Stimulated activated CD4-positive, alpha-beta T cell treated with anti-CD3 and anti-CD28 coated beads, Interleukin-4, amount 100 ng/mL, for 48 hours (primary cell): ENCODE measurements around the gene MLLT1.

Experiments
- DNase-seq, 2 donors: peaks; one replicate each; pipeline ENCODE4 v3.0.0-alpha.2; 2020; ENCODE audit warnings: low read depth in 2 of 2

The MLLT1 gene

GRCh38 chr19:6259312-6259861, 20.4 kb downstream of the MLLT1 start:
- no peak for DNase-seq

GRCh38 chr19:6258812-6259311, 20.9 kb downstream of the MLLT1 start:
- DNase-seq: no peak

- no peak for DNase-seq
Observed at GRCh38 chr19:6253954-6254733, 25.6 kb downstream of the MLLT1 start.

- DNase-seq: no peak
Observed at GRCh38 chr19:6252066-6252465, 27.7 kb downstream of the MLLT1 start.

GRCh38 chr19:6250909-6251308, 28.9 kb downstream of the MLLT1 start:
- no peak for DNase-seq

GRCh38 chr19:6250024-6250615, 29.7 kb downstream of the MLLT1 start:
- no peak for DNase-seq

GRCh38 chr19:6249296-6249695, 30.5 kb downstream of the MLLT1 start:
- no peak for DNase-seq

- DNase-seq: no peak
Observed at GRCh38 chr19:6248844-6249243, 30.9 kb downstream of the MLLT1 start.

- no peak for DNase-seq
Observed at GRCh38 chr19:6248341-6248740, 31.4 kb downstream of the MLLT1 start.

GRCh38 chr19:6247007-6247288, 32.8 kb downstream of the MLLT1 start:
- DNase-seq: no peak

- no peak for DNase-seq
Observed at GRCh38 chr19:6246174-6247006, 33.4 kb downstream of the MLLT1 start.

- no peak for DNase-seq
Observed at GRCh38 chr19:6242677-6243076, 37.1 kb downstream of the MLLT1 start.

- no peak for DNase-seq
Observed at GRCh38 chr19:6241680-6242377, 37.9 kb downstream of the MLLT1 start.

- DNase-seq: no peak
Observed at GRCh38 chr19:6241056-6241455, 38.7 kb downstream of the MLLT1 start.

GRCh38 chr19:6239871-6240676, 39.7 kb downstream of the MLLT1 start:
- no peak for DNase-seq

GRCh38 chr19:6239401-6239844, 40.4 kb downstream of the MLLT1 start:
- DNase-seq: peak in 1 of 2 donors; percentile 11

- no peak for DNase-seq
Observed at GRCh38 chr19:6238643-6239281, 41.0 kb downstream of the MLLT1 start.

GRCh38 chr19:6238256-6238642, 41.5 kb downstream of the MLLT1 start:
- no peak for DNase-seq

- no peak for DNase-seq
Observed at GRCh38 chr19:6236310-6237291, 43.2 kb downstream of the MLLT1 start.
